Measurements from ENCODE around the gene ADGRG6.

Gene ADGRG6

DNA sequence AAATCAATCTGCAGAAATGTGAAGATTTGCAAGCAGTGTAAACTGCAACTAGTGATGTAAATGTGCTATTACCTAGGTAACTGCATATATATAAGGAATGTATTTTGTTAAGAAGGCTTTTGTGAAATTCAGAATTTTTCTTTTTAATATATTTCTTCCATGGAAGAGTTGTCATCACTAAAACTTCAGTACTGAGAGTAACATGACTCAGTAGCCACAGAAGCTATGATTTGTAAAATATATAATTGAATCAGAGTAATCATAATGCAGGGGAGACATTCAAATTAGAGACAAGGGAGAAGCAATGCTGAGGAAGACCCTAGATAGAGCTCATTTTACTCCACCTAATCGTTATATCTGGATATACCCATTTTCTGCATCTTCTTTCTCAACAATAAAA is 141.7 kb downstream of the ADGRG6 start:
- H3K4me3 ChIP-seq (ENCODE audit: low read depth, low read length, poor library complexity, severe bottlenecking), result no peak overlapping the region
- H3K4me1 ChIP-seq (ENCODE audit: insufficient read depth, low read length, severe bottlenecking), result no peaks in the 10 kb centered on the region
- H3K9me3 ChIP-seq (ENCODE audit: low read length), result no peaks in the 10 kb centered on the region
- no peak overlapping the region for H3K27ac ChIP-seq (ENCODE audit: low read depth, low read length, poor library complexity, severe bottlenecking)
- no peaks in the 10 kb centered on the region for H3K36me3 ChIP-seq (ENCODE audit: insufficient read depth, low read length)
- H4K20me1 ChIP-seq (ENCODE audit: insufficient read depth, low read length), result no peaks in the 10 kb centered on the region
- no peak for TF ChIP-seq EZH2 (IDR thresholded peaks at IDR 0.05; ENCODE audit: borderline replicate concordance, low read length)
- TF ChIP-seq, protein P1, sequence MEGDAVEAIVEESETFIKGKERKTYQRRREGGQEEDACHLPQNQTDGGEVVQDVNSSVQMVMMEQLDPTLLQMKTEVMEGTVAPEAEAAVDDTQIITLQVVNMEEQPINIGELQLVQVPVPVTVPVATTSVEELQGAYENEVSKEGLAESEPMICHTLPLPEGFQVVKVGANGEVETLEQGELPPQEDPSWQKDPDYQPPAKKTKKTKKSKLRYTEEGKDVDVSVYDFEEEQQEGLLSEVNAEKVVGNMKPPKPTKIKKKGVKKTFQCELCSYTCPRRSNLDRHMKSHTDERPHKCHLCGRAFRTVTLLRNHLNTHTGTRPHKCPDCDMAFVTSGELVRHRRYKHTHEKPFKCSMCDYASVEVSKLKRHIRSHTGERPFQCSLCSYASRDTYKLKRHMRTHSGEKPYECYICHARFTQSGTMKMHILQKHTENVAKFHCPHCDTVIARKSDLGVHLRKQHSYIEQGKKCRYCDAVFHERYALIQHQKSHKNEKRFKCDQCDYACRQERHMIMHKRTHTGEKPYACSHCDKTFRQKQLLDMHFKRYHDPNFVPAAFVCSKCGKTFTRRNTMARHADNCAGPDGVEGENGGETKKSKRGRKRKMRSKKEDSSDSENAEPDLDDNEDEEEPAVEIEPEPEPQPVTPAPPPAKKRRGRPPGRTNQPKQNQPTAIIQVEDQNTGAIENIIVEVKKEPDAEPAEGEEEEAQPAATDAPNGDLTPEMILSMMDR (IDR thresholded peaks at IDR 0.05; ENCODE audit: low read length), result no peak
- H3K4me2 ChIP-seq (ENCODE audit: low read length), result no peak overlapping the region
- no peak overlapping the region for H2AFZ ChIP-seq (ENCODE audit: low read length)
- H3K79me2 ChIP-seq (ENCODE audit: insufficient read depth, low read length), result no peaks in the 10 kb centered on the region
- H3K27me3 ChIP-seq (ENCODE audit: insufficient read depth, low read length), result no peaks in the 10 kb centered on the region
- H3K9ac ChIP-seq (ENCODE audit: low read length), result no peak overlapping the region
- no peaks in the 10 kb centered on the region for H3F3A ChIP-seq (ENCODE audit: insufficient read depth, low read length)
- H3K9me2 ChIP-seq (ENCODE audit: low read depth, low read length), result no peaks in the 10 kb centered on the region

DNA sequence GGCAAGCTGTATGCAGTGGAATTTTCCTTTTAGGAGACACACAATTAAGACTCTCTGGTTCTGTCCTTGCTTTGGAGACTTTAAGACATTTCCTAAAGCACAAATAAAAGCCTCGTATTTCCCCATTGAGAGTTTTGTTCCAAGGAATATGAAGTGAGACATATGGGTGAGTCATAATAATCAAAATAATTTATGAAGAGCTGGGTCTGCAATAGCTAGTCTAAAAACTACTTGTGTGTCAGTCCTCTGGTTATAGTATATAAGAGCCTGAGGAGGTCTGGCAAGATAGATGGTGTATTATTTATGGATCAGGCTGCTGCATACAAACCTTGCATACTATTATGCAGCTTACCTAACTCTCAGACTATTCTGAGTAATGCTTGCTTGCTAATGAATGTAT is 142.6 kb downstream of the ADGRG6 start:
- H3K36me3 ChIP-seq (ENCODE audit: insufficient read depth, low read length), result no peaks in the 10 kb centered on the region
- no peaks in the 10 kb centered on the region for H3K27me3 ChIP-seq (ENCODE audit: insufficient read depth, low read length)
- H2AFZ ChIP-seq (ENCODE audit: low read length), result no peak overlapping the region
- no peaks in the 10 kb centered on the region for H3K9me3 ChIP-seq (ENCODE audit: low read length)
- no peak overlapping the region for H3K4me3 ChIP-seq (ENCODE audit: low read depth, low read length, poor library complexity, severe bottlenecking)
- H3F3A ChIP-seq (ENCODE audit: insufficient read depth, low read length), result no peaks in the 10 kb centered on the region
- H3K4me1 ChIP-seq (ENCODE audit: insufficient read depth, low read length, severe bottlenecking), result no peaks in the 10 kb centered on the region
- no peaks in the 10 kb centered on the region for H3K9me2 ChIP-seq (ENCODE audit: low read depth, low read length)
- no peaks in the 10 kb centered on the region for H4K20me1 ChIP-seq (ENCODE audit: insufficient read depth, low read length)
- H3K79me2 ChIP-seq (ENCODE audit: insufficient read depth, low read length), result no peaks in the 10 kb centered on the region
- no peak overlapping the region for H3K9ac ChIP-seq (ENCODE audit: low read length)
- H3K4me2 ChIP-seq (ENCODE audit: low read length), result no peak overlapping the region
- no peak for TF ChIP-seq EZH2 (IDR thresholded peaks at IDR 0.05; ENCODE audit: borderline replicate concordance, low read length)
- TF ChIP-seq, protein P1 (IDR thresholded peaks at IDR 0.05; ENCODE audit: low read length), result no peak
- H3K27ac ChIP-seq (ENCODE audit: low read depth, low read length, poor library complexity, severe bottlenecking), result no peak overlapping the region

DNA sequence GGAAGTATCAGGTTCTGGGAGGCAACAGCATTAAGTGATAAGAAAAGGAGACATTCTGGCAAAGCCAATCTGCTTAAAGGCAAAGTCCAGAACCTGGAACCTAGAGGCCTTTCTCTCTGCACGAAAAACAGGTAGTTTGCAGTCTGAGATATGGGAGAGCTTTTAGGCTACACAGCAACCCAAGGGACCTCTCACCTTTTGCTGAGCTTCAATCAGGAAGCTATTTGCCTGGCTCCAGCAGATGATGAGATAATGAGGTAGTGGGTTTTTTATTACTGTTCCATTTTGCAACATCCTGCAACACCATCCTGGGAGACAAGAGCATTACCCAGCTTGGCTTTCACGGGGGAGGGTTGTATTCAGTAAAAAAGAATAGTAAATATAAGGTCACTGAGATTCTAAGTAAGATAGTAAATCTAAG is 143.1 kb downstream of the ADGRG6 start:
- no peak overlapping the region for H3K4me2 ChIP-seq (ENCODE audit: low read length)
- no peak for TF ChIP-seq EZH2 (IDR thresholded peaks at IDR 0.05; ENCODE audit: borderline replicate concordance, low read length)
- TF ChIP-seq, protein P1 (IDR thresholded peaks at IDR 0.05; ENCODE audit: low read length), result no peak
- no peaks in the 10 kb centered on the region for H3K9me3 ChIP-seq (ENCODE audit: low read length)
- H3F3A ChIP-seq (ENCODE audit: insufficient read depth, low read length), result no peaks in the 10 kb centered on the region
- no peak overlapping the region for H3K27ac ChIP-seq (ENCODE audit: low read depth, low read length, poor library complexity, severe bottlenecking)
- H4K20me1 ChIP-seq (ENCODE audit: insufficient read depth, low read length), result no peaks in the 10 kb centered on the region
- no peaks in the 10 kb centered on the region for H3K36me3 ChIP-seq (ENCODE audit: insufficient read depth, low read length)
- H3K9ac ChIP-seq (ENCODE audit: low read length), result no peak overlapping the region
- H3K9me2 ChIP-seq (ENCODE audit: low read depth, low read length), result no peaks in the 10 kb centered on the region
- H3K27me3 ChIP-seq (ENCODE audit: insufficient read depth, low read length), result no peaks in the 10 kb centered on the region
- no peaks in the 10 kb centered on the region for H3K4me1 ChIP-seq (ENCODE audit: insufficient read depth, low read length, severe bottlenecking)
- no peak overlapping the region for H3K4me3 ChIP-seq (ENCODE audit: low read depth, low read length, poor library complexity, severe bottlenecking)
- H3K79me2 ChIP-seq (ENCODE audit: insufficient read depth, low read length), result no peaks in the 10 kb centered on the region
- H2AFZ ChIP-seq (ENCODE audit: low read length), result no peak overlapping the region

Measured in OCI-LY1 (cell line).